ENCODE measurements around the gene GHR. TPM values are rescaled to one million over a fixed set of nuclear protein-coding genes. Genes with fewer than 3 reads are reported as not detected.

GHR gene
- total and polyA plus RNA-seq, 3 donors from 2014 or later = 3.3 to 4.7 (median 3.7) TPM

GRCh38 chr5:42552597-42552996 lies 129.4 kb downstream of the GHR start:
- DNase-seq = no peak
- Histone ChIP-seq H3K27me3 (no peaks in the 10 kb centered on the region), H3K27ac (no peak overlapping the region), H3K4me1 (peaks cover 6% of the 10 kb centered on the region), H3K9me3 (no peaks in the 10 kb centered on the region), H3K36me3 (ENCODE audit: low read depth, missing control alignments) (no peaks in the 10 kb centered on the region), H3K4me3 (no peak overlapping the region)
- WGBS, 2 donors = 91 to 100% methylated on average over 1 of the region's 1 CpG
- intact Hi-C loops (cut with DNase I; ENCODE audit: low total_unique reads) = no loop called here
- TF ChIP-seq POLR2A (IDR thresholded peaks at IDR 0.05) (no peak), CTCF (IDR thresholded peaks at IDR 0.05) (no peak)

GRCh38 chr5:42553461-42553860 lies 130.2 kb downstream of the GHR start:
- Histone ChIP-seq H3K4me3 (no peak overlapping the region), H3K27me3 (no peaks in the 10 kb centered on the region), H3K4me1 (no peaks in the 10 kb centered on the region), H3K36me3 (ENCODE audit: low read depth, missing control alignments) (no peaks in the 10 kb centered on the region), H3K27ac (no peak overlapping the region), H3K9me3 (no peaks in the 10 kb centered on the region)
- intact Hi-C loops (cut with DNase I; ENCODE audit: low total_unique reads) = no loop called here
- TF ChIP-seq CTCF (IDR thresholded peaks at IDR 0.05) (no peak), POLR2A (IDR thresholded peaks at IDR 0.05) (no peak)
- WGBS, 2 donors = 64 to 89% methylated on average over 4 of the region's 4 CpGs
- no peak for DNase-seq

GRCh38 chr5:42555010-42555409 lies 131.8 kb downstream of the GHR start:
- WGBS, 2 donors = 94 to 96% methylated on average over 1 of the region's 1 CpG
- H3K27ac ChIP-seq = no peak overlapping the region
- H3K27me3 ChIP-seq = no peaks in the 10 kb centered on the region
- no peak for DNase-seq
- intact Hi-C loops (cut with DNase I; ENCODE audit: low total_unique reads) = no loop called here
- no peaks in the 10 kb centered on the region for H3K36me3 ChIP-seq (ENCODE audit: low read depth, missing control alignments)
- no peaks in the 10 kb centered on the region for H3K9me3 ChIP-seq
- TF ChIP-seq CTCF (IDR thresholded peaks at IDR 0.05) (no peak), POLR2A (IDR thresholded peaks at IDR 0.05) (no peak)
- H3K4me1 ChIP-seq = no peaks in the 10 kb centered on the region
- no peak overlapping the region for H3K4me3 ChIP-seq

- H3K27me3 ChIP-seq = no peaks in the 10 kb centered on the region
- DNase-seq = no peak
- no peaks in the 10 kb centered on the region for H3K36me3 ChIP-seq (ENCODE audit: low read depth, missing control alignments)
- WGBS, 2 donors = 83 to 85% methylated on average over 6 of the region's 6 CpGs
- H3K27ac ChIP-seq = no peak overlapping the region
- intact Hi-C loops (cut with DNase I; ENCODE audit: low total_unique reads) = no loop called here
- no peaks in the 10 kb centered on the region for H3K4me1 ChIP-seq
- TF ChIP-seq POLR2A (IDR thresholded peaks at IDR 0.05) = no peak
- no peak for TF ChIP-seq CTCF (IDR thresholded peaks at IDR 0.05)
- no peak overlapping the region for H3K4me3 ChIP-seq
- H3K9me3 ChIP-seq = no peaks in the 10 kb centered on the region
Measured at GRCh38 chr5:42555797-42556196, 132.6 kb downstream of the GHR start.

- no peak for DNase-seq
- intact Hi-C loops (cut with DNase I; ENCODE audit: low total_unique reads) = no loop called here
- no peaks in the 10 kb centered on the region for H3K36me3 ChIP-seq (ENCODE audit: low read depth, missing control alignments)
- H3K27me3 ChIP-seq = no peaks in the 10 kb centered on the region
- H3K27ac ChIP-seq = no peak overlapping the region
- H3K9me3 ChIP-seq = no peaks in the 10 kb centered on the region
- WGBS, 2 donors = 71 to 78% methylated on average over 1 of the region's 1 CpG
- no peaks in the 10 kb centered on the region for H3K4me1 ChIP-seq
- H3K4me3 ChIP-seq = no peak overlapping the region
- TF ChIP-seq POLR2A (IDR thresholded peaks at IDR 0.05) (no peak), CTCF (IDR thresholded peaks at IDR 0.05) (no peak)
Measured at GRCh38 chr5:42557689-42558088, 134.4 kb downstream of the GHR start.
